Nasal cavity respiratory epithelium epithelial cell of viscerocranial mucosa (primary cell): ENCODE measurements around the gene ZNF597. TPM values are rescaled to one million over a fixed set of nuclear protein-coding genes. Genes with fewer than 3 reads are reported as not detected.

Experiments
- total RNA-seq: library from RNA; depleted of rRNA; stranded (reverse); fragments of >200 nt; gene quantifications from 2 replicates; pipeline ENCODE4 v1.2.3, GENCODE V29; 2014

ZNF597 gene
- total RNA-seq = 2.7 and 4.6 TPM in 2 replicates

DNA sequence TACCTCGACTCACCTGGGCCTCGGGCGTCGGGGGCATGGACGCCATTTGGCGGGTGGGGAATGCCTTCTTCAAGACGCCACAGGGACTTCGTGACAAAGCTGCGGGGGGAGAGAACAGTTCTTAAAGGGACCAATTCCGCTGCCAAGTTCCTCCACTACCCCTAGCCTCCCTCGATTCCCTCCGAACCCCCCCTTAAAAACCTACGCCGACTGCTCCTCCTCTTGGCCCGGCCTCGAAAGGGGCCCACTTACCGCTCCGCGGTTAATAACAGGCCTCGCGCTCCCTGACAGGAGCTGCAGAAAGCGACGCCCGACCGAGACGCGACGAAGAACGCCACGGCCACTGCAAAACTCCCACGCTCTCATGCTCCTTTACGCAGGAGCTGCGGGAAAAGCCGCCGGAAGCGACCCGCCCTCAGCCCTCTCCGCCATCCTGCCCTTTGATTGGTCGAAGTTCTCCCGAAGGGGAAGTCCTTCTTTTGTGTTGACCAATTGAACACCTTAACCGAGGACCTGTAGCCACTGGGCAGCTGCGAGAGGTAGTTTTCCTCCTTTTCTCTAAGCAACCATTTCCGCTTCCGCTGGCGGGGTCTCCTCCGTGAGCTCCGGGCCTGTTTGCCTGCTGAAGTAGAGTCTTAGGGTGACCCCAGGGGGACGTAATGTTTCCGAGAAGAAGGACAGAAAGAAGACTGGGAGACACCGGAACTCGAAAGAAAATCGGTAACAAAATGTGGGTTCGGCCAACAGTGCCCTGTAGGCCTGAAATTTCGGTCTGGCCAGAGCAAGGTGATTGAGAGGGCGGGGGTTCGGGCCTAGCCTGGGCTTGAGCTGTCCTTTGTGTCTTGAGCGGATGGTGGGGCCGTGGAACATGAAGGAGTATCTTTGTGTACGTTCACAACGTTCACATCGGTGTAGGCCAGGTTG, at the start of gene ZNF597, which contains the start of gene NAA60:
Gene ZNF597, minus strand, starts transcription at position 397 of the 924 bp plus-strand sequence. Its CDS starts 351 bp downstream, at position 46.
Gene NAA60, plus strand, starts transcription at position 573 of the 924 bp plus-strand sequence. CDS start 32,548 bp downstream, outside the sequence.

DNA sequence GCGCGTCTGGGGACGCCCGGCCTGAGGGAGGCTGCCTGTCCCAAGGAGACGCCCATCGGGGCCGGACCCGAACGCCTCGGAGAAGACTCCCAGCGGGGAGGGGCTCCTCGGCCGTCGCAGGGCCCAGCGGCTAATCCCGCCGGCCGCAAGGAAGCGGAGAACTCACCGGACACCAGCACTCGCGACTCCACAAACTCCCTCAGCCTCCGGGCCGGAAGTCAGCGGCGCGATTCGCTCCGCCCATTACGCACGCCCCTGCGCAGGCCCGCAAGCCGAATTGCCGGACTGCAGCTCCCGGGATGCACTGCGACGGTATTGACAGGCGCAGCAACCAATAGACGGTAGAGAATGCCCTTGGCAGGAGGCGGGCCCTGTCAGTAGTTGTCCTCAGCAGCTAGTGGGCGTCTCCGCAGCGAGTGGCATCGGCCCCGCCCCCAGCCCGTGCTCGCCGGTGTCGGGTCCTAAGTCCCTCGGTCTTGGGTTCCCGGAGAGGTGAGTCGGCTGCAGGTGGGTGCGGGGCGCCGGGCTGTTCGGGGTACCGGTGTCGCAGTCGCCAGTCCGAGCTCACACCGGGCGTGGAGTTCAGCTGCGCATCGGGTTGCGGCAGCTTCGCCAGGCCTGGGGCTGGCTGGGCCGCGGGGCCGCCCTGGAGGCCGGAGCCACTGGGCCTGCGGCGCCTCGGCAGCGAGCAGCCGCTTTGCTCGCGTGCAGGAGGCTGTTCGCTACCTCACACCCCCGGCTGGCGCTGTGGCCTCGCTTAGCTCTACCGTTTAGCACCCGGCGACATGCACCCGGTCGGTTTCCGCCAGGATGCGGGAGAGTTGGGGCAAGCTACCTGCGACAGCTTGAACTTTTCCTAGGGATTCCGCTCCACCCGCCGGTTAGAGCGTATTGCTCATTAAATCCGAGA, 42.3 kb downstream of the ZNF597 start, which contains the start of the genes ZNF174 and ZSCAN32:
Gene ZNF174, plus strand, starts transcription at position 437 of the 910 bp plus-strand sequence. CDS start 790 bp downstream, outside the sequence.
Gene ZSCAN32, minus strand, starts transcription at position 226 of the 910 bp plus-strand sequence. CDS start 3,447 bp downstream, outside the sequence.

Other genes starting within 250 kb of the ZNF597 start
- 9.9 and 13.7 TPM in 2 replicates for gene ZNF200, start 208.3 kb downstream of the ZNF597 start, total RNA-seq
- gene MEFV, start 186.9 kb downstream of the ZNF597 start, total RNA-seq = under 0.01 and 0.07 TPM in 2 replicates
- 55.7 and 64.9 TPM in 2 replicates for gene ZNF263, start 160.0 kb downstream of the ZNF597 start, total RNA-seq
- 6.0 and 7.9 TPM in 2 replicates for gene TIGD7, start 138.1 kb downstream of the ZNF597 start, total RNA-seq
- gene ZNF75A, start 138.0 kb downstream of the ZNF597 start, total RNA-seq = 25.6 and 36.6 TPM in 2 replicates
- gene OR2C1, start 87.6 kb downstream of the ZNF597 start, total RNA-seq = not detected in 2 replicates
- gene ZSCAN32, start 42.5 kb downstream of the ZNF597 start, total RNA-seq = 20.5 and 20.6 TPM in 2 replicates
- gene ZNF174, start 42.3 kb downstream of the ZNF597 start, total RNA-seq = 5.5 and 8.5 TPM in 2 replicates
- gene NAA60, start 176 bp upstream of the ZNF597 start, total RNA-seq = 6.5 and 17.8 TPM in 2 replicates
- not detected in 2 replicates for gene C16orf90, start 52.0 kb upstream of the ZNF597 start, total RNA-seq
- 9.2 and 24.7 TPM in 2 replicates for gene CLUAP1, start 57.5 kb upstream of the ZNF597 start, total RNA-seq
- gene NLRC3, start 133.9 kb upstream of the ZNF597 start, total RNA-seq = under 0.01 and 0.07 TPM in 2 replicates
- 3.4 and 5.3 TPM in 2 replicates for gene SLX4, start 168.1 kb upstream of the ZNF597 start, total RNA-seq
- gene DNASE1, start 211.2 kb upstream of the ZNF597 start, total RNA-seq = 6.8 and 19.4 TPM in 2 replicates